Daoy (cell line): Measurements from ENCODE around the gene AQP11. TPM values are rescaled to one million over a fixed set of nuclear protein-coding genes. Genes with fewer than 3 reads are reported as not detected.
"Not testable (repeated sequence)": the region's sequence is repeated elsewhere in the genome, so short reads cannot be mapped to it uniquely, and the experiment has no call there.

Source experiments
- DNase-seq: peaks from one replicate; pipeline ENCODE4 v3.0.0-alpha.2; 2015; ENCODE audit warnings: low read depth
- total RNA-seq: library from RNA; depleted of rRNA; stranded (reverse); fragments of >200 nt; shearing (Covaris generic); gene quantifications from 2 replicates; pipeline ENCODE4 v1.2.3, GENCODE V29; 2014; rRNA removed

Gene AQP11, protein sequence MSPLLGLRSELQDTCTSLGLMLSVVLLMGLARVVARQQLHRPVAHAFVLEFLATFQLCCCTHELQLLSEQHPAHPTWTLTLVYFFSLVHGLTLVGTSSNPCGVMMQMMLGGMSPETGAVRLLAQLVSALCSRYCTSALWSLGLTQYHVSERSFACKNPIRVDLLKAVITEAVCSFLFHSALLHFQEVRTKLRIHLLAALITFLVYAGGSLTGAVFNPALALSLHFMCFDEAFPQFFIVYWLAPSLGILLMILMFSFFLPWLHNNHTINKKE
- 0.06 and 0.23 TPM in 2 replicates for total RNA-seq

DNA sequence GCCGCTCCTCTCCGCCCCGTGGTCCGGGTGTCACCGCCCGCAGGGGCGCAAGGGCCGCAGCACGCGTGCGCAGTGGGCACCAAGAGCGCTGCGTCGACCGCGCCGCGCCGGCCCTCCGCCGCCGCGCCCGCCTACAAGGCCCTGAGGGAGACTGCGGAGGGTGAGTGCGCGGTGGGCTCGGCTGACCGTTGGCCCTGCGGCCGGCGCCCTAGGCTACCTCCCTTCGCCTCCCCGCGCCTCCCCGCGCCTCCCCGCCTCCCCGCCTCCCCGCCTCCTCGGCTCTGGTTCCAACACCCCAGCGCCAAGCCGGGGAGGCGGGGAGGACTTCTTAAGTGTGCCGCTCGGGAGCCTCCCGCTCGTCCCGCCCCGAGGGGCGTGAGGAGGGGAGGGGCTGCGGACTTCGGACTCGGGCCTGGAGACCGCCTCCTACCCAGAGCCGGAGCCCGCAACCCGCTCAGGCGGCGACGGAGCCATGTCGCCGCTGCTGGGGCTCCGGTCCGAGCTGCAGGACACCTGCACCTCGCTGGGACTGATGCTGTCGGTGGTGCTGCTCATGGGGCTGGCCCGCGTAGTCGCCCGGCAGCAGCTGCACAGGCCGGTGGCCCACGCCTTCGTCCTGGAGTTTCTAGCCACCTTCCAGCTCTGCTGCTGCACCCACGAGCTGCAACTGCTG is at the start of gene AQP11:
AQP11 (plus strand) TSS at position 433 of the 673 bp plus-strand sequence; CDS start at position 473, 40 bp downstream.
- DNase-seq: peak; percentile 89

DNA sequence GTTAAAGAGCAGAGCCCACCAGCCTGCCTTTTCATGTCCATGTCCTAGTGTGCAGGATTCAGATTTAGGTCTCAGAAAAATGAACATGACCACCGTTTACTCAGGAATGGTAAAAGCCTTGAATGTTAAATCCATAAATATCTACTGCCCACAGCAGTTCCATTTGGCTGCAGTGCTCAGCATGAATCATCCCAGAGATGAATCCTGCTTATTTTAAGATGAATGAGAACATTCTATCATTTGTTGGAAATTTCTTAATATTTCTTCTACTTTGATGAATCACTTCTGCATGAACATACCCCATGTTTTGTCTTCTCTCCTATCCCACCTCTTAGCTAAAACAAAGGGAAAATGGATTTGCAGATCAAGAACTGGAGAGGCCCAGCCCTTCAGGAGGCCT is 47.5 kb upstream of the AQP11 start:
- DNase-seq: no peak

DNA sequence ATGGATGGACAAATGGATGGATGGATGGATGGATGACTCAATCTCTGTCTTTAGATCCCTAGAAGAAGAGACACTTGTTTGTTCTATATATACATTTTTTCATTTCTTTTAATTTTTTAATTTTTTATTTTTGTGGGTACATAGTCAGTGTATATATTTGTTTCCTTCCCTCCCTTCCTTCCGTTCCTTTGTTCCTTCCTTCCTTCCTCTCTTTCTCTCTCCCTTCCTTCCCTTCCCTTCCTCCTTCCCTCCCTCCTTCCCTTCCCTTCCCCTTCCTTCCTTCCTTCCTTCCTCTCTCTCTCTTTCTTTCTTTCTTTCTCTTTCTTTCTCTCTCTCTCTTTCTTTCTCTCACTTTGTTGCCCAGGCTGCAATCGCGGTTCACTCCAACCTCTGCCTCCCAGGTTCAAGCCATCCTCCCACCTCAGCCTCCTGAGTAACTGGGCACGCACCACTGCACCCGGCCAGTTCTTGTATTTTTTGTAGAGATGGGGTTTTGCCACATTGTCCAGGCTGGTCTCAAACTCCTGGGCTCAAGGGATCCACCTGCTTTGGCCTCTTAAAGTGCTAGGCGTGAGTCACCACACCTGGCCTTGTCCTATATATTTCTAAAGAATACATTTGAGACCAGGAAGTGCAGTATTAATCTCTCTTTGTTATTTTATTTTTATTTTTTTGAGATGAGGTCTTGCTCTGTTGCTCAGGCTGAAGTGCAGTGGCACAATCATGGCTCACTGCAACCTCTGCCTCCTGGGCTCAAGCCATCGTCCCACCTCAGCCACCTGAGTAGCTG is 42.5 kb upstream of the AQP11 start:
- DNase-seq: no peak

DNA sequence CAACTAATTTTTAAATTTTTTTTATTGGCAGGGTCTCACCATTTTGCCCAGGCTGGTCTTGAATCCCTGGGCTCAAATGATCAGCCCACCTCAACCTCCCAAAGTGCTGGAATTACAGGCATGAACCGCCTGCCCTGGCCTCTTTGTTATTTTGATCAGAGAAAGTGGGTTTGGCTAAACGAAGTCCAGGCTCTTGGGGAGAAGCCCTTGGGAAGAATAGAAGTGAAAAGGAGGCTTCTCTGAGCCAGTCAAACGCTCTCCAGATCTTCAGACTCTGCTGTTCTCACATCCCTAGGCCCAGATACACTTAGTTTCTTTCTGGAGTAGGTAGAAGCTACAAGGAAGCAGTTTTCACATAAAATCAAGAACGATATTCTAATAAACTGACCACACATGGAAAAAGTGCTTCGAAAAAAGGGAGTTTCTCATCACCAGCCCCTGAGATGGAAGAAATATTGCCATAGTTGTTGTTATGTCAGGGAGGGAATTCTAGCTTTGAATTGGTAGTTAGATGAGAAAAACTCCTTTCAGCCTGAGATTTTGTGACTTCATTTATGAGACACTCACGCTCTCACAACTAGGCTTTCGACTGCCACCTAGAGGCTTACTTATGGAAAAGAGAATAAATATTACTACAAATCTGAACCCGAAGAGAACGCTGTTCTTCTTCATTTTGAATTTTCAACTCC is 41.7 kb upstream of the AQP11 start:
- peak; percentile 55 for DNase-seq

DNA sequence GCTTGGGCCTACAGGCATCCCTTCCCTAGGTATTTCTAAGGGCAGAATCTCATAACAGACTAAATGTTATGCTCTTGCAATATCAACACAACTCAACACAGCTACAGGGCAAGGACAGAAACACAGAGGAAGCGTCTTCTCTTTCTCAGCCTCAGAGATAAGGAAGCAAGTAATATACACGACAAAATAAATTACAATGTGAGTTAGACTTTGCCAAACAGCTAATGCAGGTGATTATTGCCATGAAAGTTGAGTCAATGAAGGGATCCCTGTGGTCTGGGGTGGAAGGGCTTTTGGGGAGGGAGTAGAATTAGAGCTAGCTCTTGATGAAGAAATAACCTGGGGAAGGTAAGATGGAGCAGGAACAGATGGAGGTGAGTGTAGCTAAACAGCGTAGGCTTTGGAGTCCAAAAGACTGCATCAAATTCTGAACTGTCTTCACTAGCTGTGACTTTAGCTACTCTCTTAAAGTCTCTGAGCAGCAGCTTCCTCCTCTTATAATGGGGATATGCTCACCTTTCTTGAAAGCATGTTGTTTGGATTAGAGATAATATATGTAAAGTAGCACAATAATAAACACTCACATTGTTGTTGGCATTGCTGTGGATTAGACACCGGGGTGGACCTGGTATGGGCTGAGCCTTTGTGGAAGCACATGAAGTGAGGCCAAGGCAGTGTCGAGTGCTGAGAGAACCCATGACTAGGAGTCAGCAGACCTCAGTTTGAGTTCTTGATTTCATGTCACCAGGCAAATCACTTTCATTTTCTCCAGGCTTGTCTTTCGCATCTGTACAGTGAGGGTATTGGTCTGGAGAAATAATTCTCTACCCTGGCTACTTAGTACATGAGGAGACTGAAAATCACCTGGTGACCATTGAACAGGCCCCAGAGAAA is 41.0 kb upstream of the AQP11 start:
- no peak for DNase-seq

DNA sequence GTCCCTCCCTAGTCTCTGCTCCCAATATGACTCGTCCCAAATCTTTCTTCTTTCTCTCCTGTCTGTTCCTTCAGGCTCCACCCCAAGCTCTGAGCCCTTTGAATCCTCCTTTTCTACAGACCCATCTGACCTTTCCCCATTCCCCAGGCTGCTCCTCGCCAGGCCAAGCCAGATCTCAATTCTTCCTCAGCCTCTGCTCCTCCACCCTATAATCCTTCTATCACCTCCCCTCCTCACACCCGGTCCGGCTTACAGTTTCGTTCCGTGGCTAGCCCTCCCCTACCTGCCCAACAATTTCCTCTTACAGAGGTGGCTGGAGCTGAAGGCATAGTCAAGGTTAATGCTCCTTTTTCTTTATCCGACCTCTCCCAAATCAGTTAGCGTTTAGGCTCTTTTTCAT is 38.3 kb upstream of the AQP11 start:
- DNase-seq: not testable (repeated sequence)

DNA sequence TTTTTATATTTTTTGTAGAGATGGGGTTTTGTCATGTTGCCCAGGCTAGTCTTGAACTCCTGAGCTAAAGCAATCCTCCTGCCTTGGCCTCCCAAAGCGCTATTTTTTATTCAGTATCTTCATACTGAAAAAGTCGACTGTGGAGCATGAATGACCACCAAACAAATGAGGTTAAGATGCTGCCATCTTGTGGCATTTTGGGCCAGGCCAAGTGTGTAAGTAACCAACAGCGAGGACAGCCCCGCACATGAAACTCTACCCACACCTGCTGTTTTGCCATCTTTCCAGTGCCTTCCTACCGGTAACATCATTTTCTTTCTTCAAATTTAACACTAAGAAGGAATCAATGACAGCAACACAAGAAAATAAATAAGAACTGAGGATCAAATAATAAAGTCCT is 32.2 kb upstream of the AQP11 start:
- DNase-seq: peak; percentile 13

GRCh38 chr11:77558380-77558779 is 31.4 kb upstream of the AQP11 start:
- no peak for DNase-seq

DNA sequence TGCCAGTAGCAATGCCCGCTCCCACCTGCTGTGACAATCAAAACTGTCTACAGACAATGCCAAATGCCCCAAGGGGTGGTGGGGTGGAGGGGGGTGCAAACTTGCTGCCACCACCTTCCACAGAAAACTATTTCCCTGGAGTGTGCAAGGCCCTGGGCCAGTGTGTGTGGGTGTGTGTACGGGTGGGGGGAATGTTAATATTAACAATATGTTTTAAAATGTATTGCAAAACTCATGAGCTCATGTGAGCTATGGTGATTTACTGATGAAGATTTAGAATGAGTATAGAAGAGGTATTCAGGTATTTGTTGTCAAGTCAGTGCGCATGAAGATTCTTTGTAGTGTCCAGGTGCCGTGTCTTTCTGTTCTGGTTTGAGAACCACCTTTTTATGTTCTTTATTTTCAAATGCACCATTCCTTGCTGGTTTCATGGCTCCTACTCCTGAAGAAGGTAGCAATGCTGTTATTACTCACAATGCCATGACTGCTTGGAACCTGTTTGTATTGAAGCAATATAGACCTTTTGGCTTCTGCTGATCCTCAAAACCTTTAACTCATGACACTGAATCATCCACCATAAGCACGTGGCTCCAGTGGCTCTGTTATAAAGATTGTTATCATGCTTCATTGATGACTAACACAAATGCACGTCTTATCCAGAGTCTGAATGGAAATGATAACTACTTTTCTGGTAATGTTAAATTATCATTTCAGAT is 29.9 kb upstream of the AQP11 start:
- DNase-seq: peak; percentile 42

DNA sequence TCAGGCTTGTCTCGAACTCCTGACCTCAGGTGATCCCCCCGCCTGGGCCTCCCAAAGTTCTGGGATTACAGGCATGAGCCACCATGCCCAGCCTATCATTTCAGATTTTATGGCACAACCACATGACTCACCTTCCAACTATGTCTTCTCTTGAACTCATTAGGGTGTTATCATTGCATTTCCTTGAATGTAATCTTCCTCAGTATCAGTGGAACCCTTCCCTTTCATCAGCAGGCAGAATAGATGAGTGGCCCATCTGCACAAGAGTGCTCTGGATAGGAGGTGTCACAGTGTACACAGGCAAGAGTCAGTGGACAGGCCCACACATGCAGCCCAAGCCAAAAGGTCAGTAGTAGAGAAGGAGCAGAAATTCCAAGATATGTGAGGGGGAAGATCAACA is 29.1 kb upstream of the AQP11 start:
- DNase-seq: peak; percentile 34

DNA sequence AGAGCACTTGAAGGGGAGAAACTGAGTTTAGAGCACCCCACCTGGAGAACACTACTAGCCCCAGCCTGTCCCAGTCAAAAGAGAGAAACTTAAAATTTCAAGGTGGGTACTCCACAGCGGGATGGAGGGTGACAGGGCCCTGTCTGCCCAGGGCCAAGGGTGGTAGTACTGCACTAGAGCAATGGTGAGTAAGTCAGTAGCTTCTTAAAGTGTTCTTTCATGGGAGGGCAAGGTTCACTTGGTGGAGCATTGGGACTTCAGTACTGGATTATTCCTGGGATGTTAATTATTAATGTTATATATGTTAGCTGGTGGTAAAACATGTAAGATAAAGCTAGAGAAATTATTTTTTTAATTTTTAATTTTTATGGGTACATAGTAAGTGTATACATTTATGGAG is 28.5 kb upstream of the AQP11 start:
- DNase-seq: no peak

DNA sequence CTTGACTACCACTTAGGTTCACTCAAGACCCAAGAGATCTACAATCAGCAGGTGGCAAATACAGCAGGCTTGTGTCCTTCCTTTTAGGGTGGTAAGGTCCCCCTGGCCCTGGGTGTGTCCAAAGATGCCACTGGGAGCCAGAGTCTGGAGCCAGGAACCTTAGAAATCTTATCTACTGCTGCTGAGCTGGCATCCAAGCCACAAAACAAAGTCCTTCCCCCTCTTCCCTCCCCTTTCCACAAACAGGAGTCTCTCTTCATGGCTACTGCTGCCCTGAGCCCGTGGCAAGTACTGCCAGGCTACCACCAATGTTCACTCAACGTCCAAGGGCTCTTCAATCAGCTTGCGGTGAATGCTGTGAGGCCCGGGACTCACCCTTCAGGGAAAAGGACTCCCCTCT is 21.4 kb upstream of the AQP11 start:
- no peak for DNase-seq

DNA sequence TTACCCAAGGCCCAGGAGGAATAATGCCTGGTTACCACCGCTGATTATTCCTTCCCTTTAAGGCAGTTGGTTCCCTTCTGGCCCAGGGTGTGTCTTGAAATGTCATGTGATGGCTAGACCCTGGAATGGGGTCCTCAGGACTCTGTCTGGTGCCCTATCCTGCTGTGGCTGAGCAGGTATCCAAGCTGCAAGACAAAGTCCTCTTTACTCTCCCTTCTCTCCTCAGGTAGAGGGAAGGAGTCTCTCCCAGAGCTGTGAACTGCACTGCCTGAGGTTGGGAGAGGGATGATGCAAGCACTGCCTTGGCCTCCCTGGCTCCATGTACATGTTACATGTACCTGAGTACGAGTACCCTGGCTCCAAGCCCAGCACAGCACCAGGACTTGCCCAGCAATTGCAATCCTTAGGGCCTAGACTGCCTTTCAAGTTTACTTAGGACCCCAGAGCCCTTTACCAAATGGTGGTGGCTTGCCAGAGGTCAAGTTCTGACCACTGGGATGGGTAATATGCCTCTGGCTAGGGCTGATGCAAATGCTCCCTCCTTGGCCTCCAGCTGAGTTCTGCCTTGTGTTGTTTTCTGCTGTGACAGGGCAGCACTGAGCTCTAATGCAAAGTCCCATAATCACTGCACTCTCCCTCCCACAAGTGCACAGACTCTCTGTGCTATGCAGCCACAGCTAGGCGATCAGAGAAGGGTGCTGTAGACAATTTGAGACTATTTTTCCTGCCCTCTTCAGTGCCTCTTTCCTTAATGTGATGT is 20.7 kb upstream of the AQP11 start:
- DNase-seq: no peak

- no peak for DNase-seq
These were observed 20.1 kb upstream of the AQP11 start for GRCh38 chr11:77569676-77570070.

- DNase-seq: not testable (repeated sequence)
These were observed 18.9 kb upstream of the AQP11 start for GRCh38 chr11:77570896-77571295.

GRCh38 chr11:77575428-77575827 is 14.3 kb upstream of the AQP11 start:
- not testable (repeated sequence) for DNase-seq

GRCh38 chr11:77580712-77581337 is 8.9 kb upstream of the AQP11 start:
- no peak for DNase-seq

- DNase-seq: no peak
These were observed 602 bp upstream of the AQP11 start for GRCh38 chr11:77589181-77589520.

DNA sequence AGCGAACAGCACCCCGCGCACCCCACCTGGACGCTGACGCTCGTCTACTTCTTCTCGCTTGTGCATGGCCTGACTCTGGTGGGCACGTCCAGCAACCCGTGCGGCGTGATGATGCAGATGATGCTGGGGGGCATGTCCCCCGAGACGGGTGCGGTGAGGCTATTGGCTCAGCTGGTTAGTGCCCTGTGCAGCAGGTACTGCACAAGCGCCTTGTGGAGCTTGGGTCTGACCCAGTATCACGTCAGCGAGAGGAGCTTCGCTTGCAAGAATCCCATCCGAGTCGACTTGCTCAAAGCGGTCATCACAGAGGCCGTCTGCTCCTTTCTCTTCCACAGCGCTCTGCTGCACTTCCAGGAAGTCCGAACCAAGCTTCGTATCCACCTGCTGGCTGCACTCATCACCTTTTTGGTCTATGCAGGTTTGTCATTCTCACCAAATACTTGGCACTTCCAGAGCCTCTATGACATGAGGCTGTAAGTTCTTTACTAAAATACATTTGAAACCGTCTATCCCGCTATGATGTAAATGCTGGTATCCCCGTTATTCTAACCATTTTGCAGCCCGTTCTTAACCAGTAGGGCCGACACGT is 535 bp downstream of the AQP11 start:
- DNase-seq: peak; percentile 24
